DOHH2 (cell line): ENCODE measurements around the gene LSMEM2.

Source experiments
- CTCF ChIP-seq: fragments of 200-600 bp; sonication (generic); IDR thresholded peaks from one replicate; pipeline ENCODE4 v1.5.1; 2014; ENCODE audit warnings: antibody characterized with exemption, mild to moderate bottlenecking, low read depth, low read length; ENCODE audit not compliant: poor library complexity, severe bottlenecking
- EZH2phosphoT487 ChIP-seq: fragments of 200-600 bp; sonication (generic); IDR thresholded peaks from 2 replicates; pipeline ENCODE4 v1.6.1; 2017; ENCODE audit warnings: borderline replicate concordance, mild to moderate bottlenecking, antibody characterized with exemption, low read length, moderate library complexity, mixed read lengths

- TF ChIP-seq CTCF (no peak), EZH2phosphoT487 (no peak)
Observed at GRCh38 chr3:50230104-50230793, 48.6 kb upstream of the LSMEM2 start.
